Activated CD8-positive, alpha-beta T cell treated with anti-CD3 and anti-CD28 coated beads, Interleukin-2, amount 10 ng/mL, durations not matched to agents 7 days and 5 days (primary cell): ENCODE data around the gene SART3. TPM values are rescaled to one million over a fixed set of nuclear protein-coding genes. Genes with fewer than 3 reads are reported as not detected.
"Not testable (repeated sequence)": the region's sequence is repeated elsewhere in the genome, so short reads cannot be mapped to it uniquely, and the experiment has no call there.

Experiments used
- ATAC-seq: fragments of 150-1000 bp; cut with Tn5 transposase; one replicate; pipeline ENCODE4 v1.10.0; 2021; ENCODE audit warnings: moderate library complexity
- CTCF ChIA-PET: fragments of 350-600 bp; sonication (Branson Sonifier 250); formaldehyde crosslinking; loops from one replicate; lab custom pipeline; 2021; ENCODE audit warnings: antibody characterized with exemption; lab: Charles Lee
- POLR2A ChIA-PET: fragments of 350-600 bp; sonication (Branson Sonifier 250); formaldehyde crosslinking; loops from one replicate; lab custom pipeline; 2021; ENCODE audit warnings: antibody characterized with exemption; lab: Charles Lee
- DNase-seq: peaks from one replicate; pipeline ENCODE4 v3.0.0-alpha.2; 2020
- H3K27ac Mint-ChIP-seq: one replicate; pipeline ENCODE4 v1.8.0; 2021; ENCODE audit warnings: mild to moderate bottlenecking, mixed read lengths
- H3K27me3 Mint-ChIP-seq: one replicate; pipeline ENCODE4 v1.8.0; 2021; ENCODE audit warnings: low read depth, mixed read lengths
- H3K36me3 Mint-ChIP-seq: one replicate; pipeline ENCODE4 v1.8.0; 2021; ENCODE audit warnings: low read depth, mixed read lengths
- H3K4me1 Mint-ChIP-seq: one replicate; pipeline ENCODE4 v1.8.0; 2021; ENCODE audit warnings: low read depth, mixed read lengths
- H3K4me3 Mint-ChIP-seq: one replicate; pipeline ENCODE4 v1.8.0; 2021; ENCODE audit warnings: mild to moderate bottlenecking, mixed read lengths
- H3K9me3 Mint-ChIP-seq: one replicate; pipeline ENCODE4 v1.8.0; 2022; ENCODE audit warnings: mixed read lengths; ENCODE audit not compliant: insufficient read depth
- total RNA-seq, 2 experiments: library from RNA; stranded (reverse); gene quantifications; one replicate each; pipeline ENCODE4 v1.2.3, GENCODE V29; 2021

The SART3 gene
- total RNA-seq, 2 experiments from 2014 or later: 67.9 to 76.9 TPM

DNA sequence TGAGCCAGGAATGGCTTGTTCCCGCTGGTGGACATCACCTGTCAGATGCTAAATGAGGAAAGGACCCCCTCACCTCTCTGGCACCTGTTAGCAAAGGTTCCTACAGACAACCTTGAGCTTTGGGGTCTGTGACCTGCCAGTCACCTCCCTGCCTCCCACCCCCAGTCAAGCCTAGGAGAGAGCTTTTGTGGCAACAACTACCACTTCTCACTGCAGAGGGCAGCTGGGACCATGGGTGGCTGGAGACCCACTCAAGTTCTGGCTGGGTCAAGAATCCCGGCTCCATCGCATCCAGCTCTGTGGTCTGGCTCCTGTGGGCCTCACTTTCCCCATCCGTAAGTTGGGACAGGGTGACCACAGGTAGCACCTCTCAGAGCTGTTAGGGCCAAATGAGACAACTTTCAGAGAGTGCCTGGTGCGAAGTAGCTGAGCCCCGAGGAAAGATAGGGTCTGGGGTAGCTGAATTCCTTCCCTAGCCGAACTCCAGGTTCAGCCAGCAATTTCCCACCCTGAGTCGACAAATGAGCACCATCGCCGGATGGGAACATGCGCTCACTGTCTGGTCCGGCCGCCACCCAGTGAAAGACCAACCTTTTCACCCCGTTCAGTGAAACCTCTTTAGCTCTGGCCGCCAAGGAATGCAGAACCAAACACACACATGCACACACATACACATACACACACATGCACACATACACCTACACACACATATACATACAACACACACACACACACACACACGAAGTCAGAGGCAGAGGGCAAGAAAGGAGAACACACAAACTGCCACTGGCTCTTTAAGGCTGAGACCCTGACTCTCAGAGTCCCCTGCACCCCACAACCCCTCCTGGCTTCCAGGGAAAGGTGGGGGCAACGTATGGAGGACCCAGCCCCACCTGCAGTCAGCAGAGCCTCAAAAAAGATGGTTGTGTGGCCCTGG lies 35.0 kb upstream of the SART3 start:
- POLR2A ChIA-PET: interaction anchor here (0.7 kb wide), 1 partner anchor 10 kb away, joined by 3 read pairs; no protein-coding TSS in a partner anchor
- ATAC-seq: no peak
- DNase-seq: no peak

DNA sequence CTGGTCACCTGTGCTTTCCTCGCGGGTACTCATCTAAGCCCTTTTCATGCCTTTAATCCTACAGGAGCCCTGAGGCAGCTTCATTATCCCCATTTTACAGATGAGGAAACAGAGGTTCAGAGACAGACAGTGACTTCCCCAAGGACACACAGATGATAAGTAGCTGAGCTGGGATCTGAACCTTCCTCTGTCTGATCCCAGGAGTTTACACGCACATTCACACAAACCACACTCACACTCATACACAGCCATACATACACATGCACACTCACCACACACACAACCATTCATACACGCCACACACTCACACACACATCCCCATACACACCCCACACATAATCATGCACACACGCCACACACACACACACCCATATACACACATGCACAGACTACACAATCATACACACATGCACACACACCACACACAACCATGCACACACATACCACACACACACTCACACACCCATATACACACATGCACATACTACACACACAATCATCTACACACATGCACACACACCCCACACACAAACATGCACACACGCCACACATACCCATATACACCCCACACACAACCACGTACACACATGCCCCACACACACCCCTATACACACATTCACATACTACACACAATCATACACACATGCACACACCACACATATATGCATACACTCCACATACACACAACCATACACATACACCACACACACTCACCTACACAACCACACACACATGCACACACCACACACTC lies 34.2 kb upstream of the SART3 start:
- no peaks in the 10 kb centered on the region for H3K36me3 Mint-ChIP-seq
- ChIA-PET CTCF (interaction anchor here (2.0 kb wide), 1 partner anchor 23 kb away, joined by 6 read pairs; no protein-coding TSS in a partner anchor), POLR2A (no interaction called here)
- no peaks in the 10 kb centered on the region for H3K27me3 Mint-ChIP-seq
- no peak overlapping the region for H3K4me3 Mint-ChIP-seq
- H3K27ac Mint-ChIP-seq: no peak overlapping the region
- ATAC-seq: no peak
- H3K9me3 Mint-ChIP-seq: no peaks in the 10 kb centered on the region
- DNase-seq: no peak
- H3K4me1 Mint-ChIP-seq: no peaks in the 10 kb centered on the region

More for the DNA sequence above, 35.0 kb upstream of the SART3 start:
- H3K27me3 Mint-ChIP-seq: no peaks in the 10 kb centered on the region
- H3K4me3 Mint-ChIP-seq: no peak overlapping the region
- H3K9me3 Mint-ChIP-seq: no peaks in the 10 kb centered on the region
- no peak overlapping the region for H3K27ac Mint-ChIP-seq
- H3K36me3 Mint-ChIP-seq: no peaks in the 10 kb centered on the region
- no peaks in the 10 kb centered on the region for H3K4me1 Mint-ChIP-seq
- CTCF ChIA-PET: interaction anchor here (1.0 to 1.1 kb wide), 2 partner anchors 13 to 25 kb away, joined by 3 read pairs; no protein-coding TSS in a partner anchor

DNA sequence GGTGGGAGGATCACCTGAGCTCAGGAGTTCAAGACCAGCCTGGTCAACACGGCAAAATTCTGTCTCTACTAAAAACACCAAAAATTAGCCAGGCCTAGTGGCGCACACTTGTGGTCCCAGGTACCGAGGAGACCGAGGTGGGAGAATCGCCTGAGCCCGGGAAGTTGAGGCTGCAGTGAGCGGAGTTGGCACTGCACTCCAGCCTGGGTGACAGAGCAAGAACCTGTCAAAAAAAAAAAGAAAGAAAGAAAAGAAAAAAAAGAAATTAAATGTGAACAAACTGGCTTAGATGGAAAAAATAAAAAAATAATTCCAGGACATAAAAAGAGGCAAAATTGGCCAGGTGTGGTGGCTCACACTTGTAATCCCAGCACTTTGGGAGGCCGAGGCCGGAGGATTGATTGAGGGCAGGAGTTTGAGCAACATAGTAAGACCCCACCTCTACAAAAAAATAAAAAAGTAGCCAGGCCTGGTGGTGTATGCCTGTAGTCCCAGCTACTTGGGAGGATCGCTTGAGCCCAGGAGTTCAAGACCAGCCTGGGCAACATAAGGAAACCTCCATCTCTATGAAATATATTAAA lies 33.4 kb upstream of the SART3 start:
- no peaks in the 10 kb centered on the region for H3K9me3 Mint-ChIP-seq
- DNase-seq (no peak), ATAC-seq (no peak)
- H3K4me1 Mint-ChIP-seq: no peaks in the 10 kb centered on the region
- CTCF ChIA-PET: interaction anchor here (2.0 kb wide), 1 partner anchor 24 kb away, joined by 6 read pairs; no protein-coding TSS in a partner anchor
- H3K4me3 Mint-ChIP-seq: no peak overlapping the region
- H3K27me3 Mint-ChIP-seq: no peaks in the 10 kb centered on the region
- POLR2A ChIA-PET: no interaction called here
- no peaks in the 10 kb centered on the region for H3K36me3 Mint-ChIP-seq
- no peak overlapping the region for H3K27ac Mint-ChIP-seq

DNA sequence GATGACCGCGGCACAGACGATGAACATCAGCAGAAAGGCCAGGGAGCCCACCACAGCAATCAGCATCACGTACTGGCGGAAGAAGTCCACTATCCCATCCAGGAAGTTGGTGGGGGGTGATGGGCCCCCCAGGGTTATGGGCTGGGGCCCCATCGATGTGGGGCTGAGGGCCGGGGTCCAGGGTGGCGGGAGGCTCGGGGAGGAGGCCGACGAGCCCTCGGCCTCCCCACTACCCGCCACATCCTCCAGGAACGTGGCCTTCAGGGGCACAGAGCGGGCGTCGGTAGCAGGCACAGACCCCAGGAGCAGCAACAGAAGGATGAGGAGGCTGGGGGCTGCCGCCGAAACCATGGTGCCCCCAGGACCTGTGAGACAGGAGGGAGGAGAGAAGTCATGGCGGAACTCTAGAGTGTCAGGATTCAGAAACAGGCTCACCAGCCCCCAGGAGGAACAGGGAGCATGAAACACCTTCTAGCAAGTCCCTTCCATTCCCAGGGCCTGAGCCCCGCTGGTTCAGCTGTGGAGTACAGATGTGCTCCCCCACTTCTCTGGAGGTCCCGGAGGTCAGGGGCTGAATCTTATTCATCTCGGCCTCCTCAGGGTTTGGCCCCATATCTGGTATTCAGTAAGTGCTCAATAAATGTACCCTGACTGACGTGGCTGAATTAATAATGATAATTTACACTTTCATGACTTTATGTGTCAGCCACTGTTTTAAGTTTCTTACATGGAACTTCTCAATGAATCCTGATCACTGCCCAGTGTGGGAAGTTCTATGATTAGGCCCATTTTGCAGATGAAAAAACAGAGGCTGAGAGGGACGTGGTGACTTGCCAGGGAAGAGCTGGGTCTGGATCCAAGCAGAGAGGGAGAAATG lies 31.3 kb upstream of the SART3 start:
- no peak overlapping the region for H3K27ac Mint-ChIP-seq
- CTCF ChIA-PET: no interaction called here

DNA sequence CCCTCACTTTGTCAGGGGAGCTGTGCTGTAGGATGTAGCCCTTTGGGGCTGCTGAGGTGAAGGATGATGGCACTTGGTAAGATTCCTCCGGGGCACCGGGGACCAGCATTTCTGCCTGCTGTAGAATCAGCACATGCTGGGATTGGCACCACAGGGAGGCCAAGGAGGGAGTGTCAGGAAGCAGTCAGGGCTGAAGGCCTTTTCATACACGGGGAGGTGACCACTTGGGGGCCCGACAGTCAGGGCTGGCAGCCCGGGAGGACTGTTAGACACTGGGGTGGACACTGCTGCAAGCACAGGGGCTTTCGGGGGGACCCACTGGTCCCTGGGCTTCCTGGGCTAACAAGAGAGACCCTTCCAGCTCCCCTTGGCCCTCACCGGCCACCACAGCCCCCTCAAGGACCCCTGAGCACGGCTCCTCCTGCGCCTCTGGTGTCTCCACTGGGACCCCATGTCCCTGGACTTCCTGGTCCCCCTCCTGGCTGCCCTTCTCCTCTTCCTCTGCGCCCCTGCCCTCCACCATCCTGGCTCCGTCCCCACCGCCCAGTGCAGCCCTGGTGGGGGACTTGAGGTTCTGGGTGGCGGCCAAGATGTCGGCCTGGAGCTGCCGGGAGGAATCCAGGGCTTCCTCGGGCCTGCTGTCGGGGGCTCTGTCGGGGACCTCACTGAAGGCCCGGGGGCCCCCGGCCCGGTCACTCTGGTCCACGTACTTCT lies 30.5 kb upstream of the SART3 start:
- Mint-ChIP-seq H3K4me1 (no peaks in the 10 kb centered on the region), H3K9me3 (no peaks in the 10 kb centered on the region), H3K27ac (no peak overlapping the region), H3K27me3 (no peaks in the 10 kb centered on the region), H3K4me3 (no peak overlapping the region), H3K36me3 (no peaks in the 10 kb centered on the region)
- POLR2A ChIA-PET: no interaction called here
- ATAC-seq (no peak), DNase-seq (no peak)
- CTCF ChIA-PET: no interaction called here

More for the DNA sequence above, 31.3 kb upstream of the SART3 start:
- no peak for ATAC-seq
- Mint-ChIP-seq H3K27me3 (no peaks in the 10 kb centered on the region), H3K9me3 (no peaks in the 10 kb centered on the region), H3K36me3 (no peaks in the 10 kb centered on the region), H3K4me3 (no peak overlapping the region), H3K4me1 (no peaks in the 10 kb centered on the region)
- POLR2A ChIA-PET: interaction anchor here (0.5 to 0.6 kb wide), 2 partner anchors 268 to 279 kb away, joined by 3 read pairs; no protein-coding TSS in a partner anchor
- no peak for DNase-seq

DNA sequence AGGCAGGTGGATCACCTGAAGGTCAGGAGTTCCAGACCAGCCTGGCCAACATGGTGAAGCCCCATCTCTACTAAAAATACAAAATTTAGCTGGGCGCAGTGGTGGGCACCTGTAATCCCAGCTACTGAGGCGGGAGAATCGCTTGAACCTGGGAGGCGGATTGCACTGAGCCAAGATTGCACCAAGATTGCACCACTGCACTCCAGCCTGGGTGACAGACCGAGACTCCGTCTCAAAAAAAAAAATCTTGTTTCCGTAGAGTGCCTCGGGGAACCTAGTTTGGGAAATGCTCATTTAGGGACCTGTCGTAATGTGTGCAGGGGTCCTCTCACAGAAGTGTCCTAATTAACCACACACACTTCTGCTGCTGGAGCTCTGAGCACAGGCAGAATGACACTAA lies 29.5 kb upstream of the SART3 start:
- H3K4me1 Mint-ChIP-seq, H3K27ac Mint-ChIP-seq, ATAC-seq, H3K36me3 Mint-ChIP-seq, CTCF ChIA-PET, H3K4me3 Mint-ChIP-seq, H3K27me3 Mint-ChIP-seq, H3K9me3 Mint-ChIP-seq, DNase-seq, POLR2A ChIA-PET: not testable (repeated sequence)

DNA sequence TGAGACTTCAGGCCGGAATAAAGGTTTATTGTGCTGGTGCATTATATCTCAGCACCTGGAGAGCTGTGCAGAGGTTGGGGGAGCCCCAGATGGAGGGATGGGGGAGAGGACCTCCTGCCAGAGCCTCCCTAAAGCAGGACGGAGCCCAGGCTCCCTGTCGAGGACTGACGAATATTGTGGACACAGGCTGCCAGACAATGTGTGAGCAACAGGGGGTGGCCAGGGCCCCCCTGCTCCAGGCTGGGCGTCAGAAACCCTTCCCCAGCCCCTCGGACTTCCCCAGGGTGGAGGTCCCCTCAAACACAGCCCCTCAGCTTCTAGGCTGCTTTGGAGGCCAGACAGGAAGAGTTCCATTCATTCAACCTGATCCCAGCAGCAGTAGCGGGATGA lies 28.9 kb upstream of the SART3 start:
- no peaks in the 10 kb centered on the region for H3K4me1 Mint-ChIP-seq
- ATAC-seq (no peak), DNase-seq (no peak)
- H3K27ac Mint-ChIP-seq: no peak overlapping the region
- POLR2A ChIA-PET: no interaction called here
- no peak overlapping the region for H3K4me3 Mint-ChIP-seq
- H3K9me3 Mint-ChIP-seq: no peaks in the 10 kb centered on the region
- CTCF ChIA-PET: no interaction called here
- no peaks in the 10 kb centered on the region for H3K36me3 Mint-ChIP-seq
- H3K27me3 Mint-ChIP-seq: peaks cover under 1% of the 10 kb centered on the region

DNA sequence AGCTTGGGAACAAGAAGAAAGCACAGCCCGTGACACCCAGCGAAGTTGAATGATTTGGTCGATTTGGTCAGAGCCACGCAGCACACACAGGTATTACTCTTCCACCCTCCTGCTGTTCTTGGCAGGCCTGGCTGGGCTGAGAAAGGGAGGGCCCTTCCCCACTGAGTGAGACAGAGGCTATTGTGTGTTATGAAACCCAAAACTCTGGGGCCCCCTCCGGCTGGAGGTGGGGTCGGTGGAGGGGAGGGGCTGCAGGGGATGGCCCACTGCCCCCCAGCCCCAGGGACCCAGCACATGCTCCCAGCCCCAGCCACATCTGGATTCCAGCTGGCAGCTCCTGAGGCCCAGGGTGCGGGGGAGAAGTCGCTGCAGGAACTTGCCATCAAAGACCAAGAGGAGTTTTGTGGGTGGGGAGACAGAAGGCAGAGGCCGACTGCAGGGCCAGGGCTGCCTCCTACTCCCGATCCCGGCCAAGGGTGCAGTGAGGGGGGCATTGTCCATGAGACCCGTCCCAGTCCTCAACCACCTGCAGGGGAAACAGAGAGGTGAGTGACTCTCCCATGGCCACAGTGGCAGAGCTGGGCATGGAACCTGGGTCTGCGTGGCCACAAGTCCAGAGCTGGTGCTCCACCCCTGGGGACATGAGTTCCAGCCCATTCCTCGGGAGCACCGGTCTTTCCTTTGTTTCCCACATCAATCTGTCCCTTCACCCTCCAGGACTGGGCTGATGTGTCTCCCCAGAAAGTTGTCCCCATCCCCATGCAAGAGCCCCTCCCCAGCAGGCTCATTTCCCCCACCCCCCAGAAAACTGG lies 28.3 kb upstream of the SART3 start:
- ATAC-seq: no peak
- Mint-ChIP-seq H3K36me3 (no peaks in the 10 kb centered on the region), H3K27ac (no peak overlapping the region), H3K4me3 (no peak overlapping the region), H3K9me3 (no peaks in the 10 kb centered on the region), H3K27me3 (peaks cover 4% of the 10 kb centered on the region), H3K4me1 (no peaks in the 10 kb centered on the region)
- ChIA-PET POLR2A (no interaction called here), CTCF (no interaction called here)
- DNase-seq: no peak

DNA sequence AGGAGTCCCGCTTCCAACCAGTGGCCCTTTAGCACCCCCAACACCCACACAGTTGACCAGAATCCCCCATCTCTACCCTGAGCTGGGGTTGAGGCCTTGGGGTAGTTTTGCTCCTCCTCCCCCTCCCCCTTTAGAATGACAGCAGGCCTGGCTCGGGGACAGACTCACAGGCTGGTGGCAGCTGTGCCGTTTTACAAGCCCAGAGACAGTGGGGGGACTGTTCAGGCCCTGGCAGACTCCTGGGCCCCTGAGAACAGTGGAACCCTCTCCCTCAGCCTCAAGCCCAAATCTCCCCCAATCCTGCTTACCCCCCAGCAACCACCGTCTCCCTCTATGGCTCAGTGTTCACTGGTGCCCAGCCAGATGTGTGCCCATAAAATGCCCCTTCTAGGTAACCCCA lies 26.9 kb upstream of the SART3 start:
- ChIA-PET CTCF (no interaction called here), POLR2A (no interaction called here)
- Mint-ChIP-seq H3K36me3 (no peaks in the 10 kb centered on the region), H3K27ac (no peak overlapping the region), H3K4me1 (no peaks in the 10 kb centered on the region), H3K27me3 (peaks cover 4% of the 10 kb centered on the region), H3K4me3 (no peak overlapping the region), H3K9me3 (no peaks in the 10 kb centered on the region)
- no peak for ATAC-seq
- DNase-seq: no peak

DNA sequence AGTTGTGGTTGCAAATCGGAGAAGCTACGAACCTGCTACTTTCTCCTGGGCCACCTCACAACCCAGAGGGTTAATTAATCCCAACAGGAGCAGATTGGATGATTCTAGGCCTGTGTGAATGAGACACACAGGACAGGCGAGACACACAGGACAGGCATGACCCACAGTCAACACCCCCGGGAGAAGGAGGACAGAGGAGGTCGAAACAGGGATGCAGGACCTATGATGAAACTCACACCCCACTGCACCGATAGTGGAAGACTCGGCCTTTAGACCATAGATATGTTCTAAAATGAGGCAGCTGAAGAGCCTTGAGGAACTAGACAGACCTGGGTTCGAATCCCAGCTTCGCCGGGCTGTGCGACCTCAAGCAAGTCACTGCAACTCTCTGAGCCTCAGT lies 25.3 kb upstream of the SART3 start:
- ATAC-seq (no peak), DNase-seq (no peak)
- Mint-ChIP-seq H3K4me3 (no peak overlapping the region), H3K4me1 (no peaks in the 10 kb centered on the region), H3K27me3 (peaks cover 4% of the 10 kb centered on the region), H3K36me3 (no peaks in the 10 kb centered on the region), H3K27ac (no peak overlapping the region), H3K9me3 (no peaks in the 10 kb centered on the region)
- ChIA-PET CTCF (interaction anchor here (1.5 kb wide), 1 partner anchor 31 kb away, joined by 4 read pairs; no protein-coding TSS in a partner anchor), POLR2A (no interaction called here)
